ENCODE data around the gene GLRA3. TPM values are rescaled to one million over a fixed set of nuclear protein-coding genes. Genes with fewer than 3 reads are reported as not detected.
"Not testable (repeated sequence)": the region's sequence is repeated elsewhere in the genome, so short reads cannot be mapped to it uniquely, and the experiment has no call there.

GLRA3 gene
- total RNA-seq, 1 donor from 2014 or later, result not detected

DNA sequence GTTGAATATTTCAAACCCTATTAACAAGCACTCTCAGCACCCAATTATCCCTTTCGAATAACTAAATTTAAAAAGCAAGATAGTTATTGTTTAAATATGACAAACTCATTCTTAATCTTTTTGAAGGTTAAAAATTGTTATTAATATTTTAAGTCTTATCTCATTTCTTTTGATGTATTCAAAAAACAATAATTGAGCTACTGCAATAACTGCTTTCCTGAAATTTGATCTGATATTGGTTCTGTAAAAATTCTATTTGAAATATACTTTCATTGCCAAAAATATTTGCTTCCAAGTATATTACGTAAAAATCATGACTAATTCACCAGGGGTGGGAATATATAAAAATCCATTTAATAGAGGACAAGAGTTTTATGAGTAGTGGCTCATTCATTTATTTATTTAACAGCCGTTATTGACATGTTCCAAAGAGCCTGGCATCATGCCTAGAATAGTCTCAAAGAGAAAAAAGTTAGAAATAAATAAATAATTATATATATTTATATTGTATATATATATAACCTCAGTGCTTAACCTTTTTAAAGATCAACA lies 34.4 kb downstream of the GLRA3 start:
- H3K27me3 Mint-ChIP-seq (ENCODE audit: low read depth), result no peaks in the 10 kb centered on the region
- H3K4me3 Mint-ChIP-seq, result no peak overlapping the region
- TF ChIP-seq, protein P1, sequence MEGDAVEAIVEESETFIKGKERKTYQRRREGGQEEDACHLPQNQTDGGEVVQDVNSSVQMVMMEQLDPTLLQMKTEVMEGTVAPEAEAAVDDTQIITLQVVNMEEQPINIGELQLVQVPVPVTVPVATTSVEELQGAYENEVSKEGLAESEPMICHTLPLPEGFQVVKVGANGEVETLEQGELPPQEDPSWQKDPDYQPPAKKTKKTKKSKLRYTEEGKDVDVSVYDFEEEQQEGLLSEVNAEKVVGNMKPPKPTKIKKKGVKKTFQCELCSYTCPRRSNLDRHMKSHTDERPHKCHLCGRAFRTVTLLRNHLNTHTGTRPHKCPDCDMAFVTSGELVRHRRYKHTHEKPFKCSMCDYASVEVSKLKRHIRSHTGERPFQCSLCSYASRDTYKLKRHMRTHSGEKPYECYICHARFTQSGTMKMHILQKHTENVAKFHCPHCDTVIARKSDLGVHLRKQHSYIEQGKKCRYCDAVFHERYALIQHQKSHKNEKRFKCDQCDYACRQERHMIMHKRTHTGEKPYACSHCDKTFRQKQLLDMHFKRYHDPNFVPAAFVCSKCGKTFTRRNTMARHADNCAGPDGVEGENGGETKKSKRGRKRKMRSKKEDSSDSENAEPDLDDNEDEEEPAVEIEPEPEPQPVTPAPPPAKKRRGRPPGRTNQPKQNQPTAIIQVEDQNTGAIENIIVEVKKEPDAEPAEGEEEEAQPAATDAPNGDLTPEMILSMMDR (conservative IDR thresholded peaks at IDR 0.05), result no peak
- no peaks in the 10 kb centered on the region for H3K4me1 Mint-ChIP-seq
- no peak overlapping the region for H3K27ac Mint-ChIP-seq (ENCODE audit: unreplicated experiment)
- H3K9me3 Mint-ChIP-seq, result no peaks in the 10 kb centered on the region
- H3K36me3 Mint-ChIP-seq (ENCODE audit: low read depth), result no peaks in the 10 kb centered on the region
- DNase-seq (ENCODE audit: low read depth, low spot score), result no peak

DNA sequence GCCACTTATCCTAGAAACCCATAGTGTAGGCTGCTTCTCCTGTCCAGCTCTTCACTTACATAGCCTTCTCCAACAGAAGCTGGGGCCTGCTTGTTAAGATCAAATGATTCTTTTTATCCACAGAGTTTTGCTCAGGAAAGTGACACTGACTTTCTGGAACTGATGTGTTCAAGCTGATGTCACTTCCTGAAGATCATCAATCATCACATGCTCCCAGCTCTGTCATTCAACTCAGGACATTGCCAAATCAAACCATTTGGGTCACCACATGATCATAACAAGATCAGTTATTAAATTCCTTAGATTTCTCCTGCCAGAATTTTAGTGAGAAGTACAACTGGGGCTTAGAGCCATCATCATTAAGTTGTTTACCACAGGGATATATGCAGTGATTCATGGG lies 39.4 kb downstream of the GLRA3 start:
- Mint-ChIP-seq H3K4me1 (no peaks in the 10 kb centered on the region), H3K27ac (ENCODE audit: unreplicated experiment) (no peak overlapping the region), H3K4me3 (no peak overlapping the region), H3K9me3 (no peaks in the 10 kb centered on the region), H3K27me3 (ENCODE audit: low read depth) (no peaks in the 10 kb centered on the region), H3K36me3 (ENCODE audit: low read depth) (no peaks in the 10 kb centered on the region)
- DNase-seq (ENCODE audit: low read depth, low spot score), result no peak
- TF ChIP-seq, protein P1 (conservative IDR thresholded peaks at IDR 0.05), result no peak

DNA sequence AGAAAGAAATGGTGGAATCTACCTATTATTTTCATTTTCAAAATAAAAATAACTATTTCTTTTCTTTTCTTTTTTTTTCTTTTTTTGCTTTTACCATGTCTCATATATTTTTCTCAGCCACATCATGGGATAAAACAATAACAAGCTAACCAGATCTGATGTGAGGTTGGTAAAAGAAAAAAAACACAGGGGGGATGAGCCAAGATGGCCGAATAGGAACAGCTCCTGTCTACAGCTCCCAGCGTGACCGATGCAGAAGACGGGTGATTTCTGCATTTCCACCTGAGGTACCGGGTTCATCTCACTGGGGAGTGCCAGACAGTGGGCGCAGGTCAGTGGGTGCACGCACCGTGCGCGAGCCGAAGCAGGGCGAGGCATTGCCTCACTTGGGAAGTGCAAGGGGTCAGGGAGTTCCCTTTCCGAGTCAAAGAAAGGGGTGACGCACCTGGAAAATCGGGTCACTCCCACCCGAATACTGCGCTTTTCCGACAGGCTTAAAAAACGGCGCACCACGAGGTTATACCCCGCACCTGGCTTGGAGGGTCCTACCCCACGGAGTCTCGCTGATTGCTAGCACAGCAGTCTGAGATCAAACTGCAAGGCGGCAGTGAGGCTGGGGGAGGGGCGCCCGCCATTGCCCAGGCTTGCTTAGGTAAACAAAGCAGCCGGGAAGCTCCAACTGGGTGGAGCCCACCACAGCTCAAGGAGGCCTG lies 50.6 kb downstream of the GLRA3 start:
- DNase-seq (ENCODE audit: low read depth, low spot score); H3K9me3 Mint-ChIP-seq: not testable (repeated sequence)

DNA sequence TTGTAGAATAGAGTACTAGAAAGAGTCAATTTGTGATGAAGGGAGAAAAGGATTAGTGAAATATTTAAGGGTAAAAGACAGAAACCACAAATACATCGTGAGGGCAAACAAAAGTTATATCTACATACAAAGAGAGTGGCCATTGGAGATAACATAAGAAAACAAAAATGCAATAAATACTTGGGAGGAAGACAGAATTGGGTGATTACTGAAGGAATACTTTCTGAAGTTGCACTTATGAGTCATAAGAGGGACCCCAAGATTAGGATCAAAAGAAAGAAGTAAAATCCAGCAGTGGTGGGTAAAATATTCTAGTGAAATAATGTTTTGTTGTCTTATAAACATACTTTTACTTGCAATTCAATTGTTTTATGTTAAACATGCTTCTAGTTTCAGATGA lies 53.7 kb downstream of the GLRA3 start:
- H3K4me3 Mint-ChIP-seq, result no peak overlapping the region
- no peak overlapping the region for H3K27ac Mint-ChIP-seq (ENCODE audit: unreplicated experiment)
- H3K4me1 Mint-ChIP-seq, result no peaks in the 10 kb centered on the region
- no peak for DNase-seq (ENCODE audit: low read depth, low spot score)
- no peaks in the 10 kb centered on the region for H3K27me3 Mint-ChIP-seq (ENCODE audit: low read depth)
- H3K9me3 Mint-ChIP-seq, result no peaks in the 10 kb centered on the region
- no peaks in the 10 kb centered on the region for H3K36me3 Mint-ChIP-seq (ENCODE audit: low read depth)
- TF ChIP-seq, protein P1 (conservative IDR thresholded peaks at IDR 0.05), result no peak

More for the DNA sequence above, 50.6 kb downstream of the GLRA3 start:
- H3K27me3 Mint-ChIP-seq (ENCODE audit: low read depth); H3K4me1 Mint-ChIP-seq; H3K27ac Mint-ChIP-seq (ENCODE audit: unreplicated experiment); H3K36me3 Mint-ChIP-seq (ENCODE audit: low read depth); H3K4me3 Mint-ChIP-seq: not testable (repeated sequence)

DNA sequence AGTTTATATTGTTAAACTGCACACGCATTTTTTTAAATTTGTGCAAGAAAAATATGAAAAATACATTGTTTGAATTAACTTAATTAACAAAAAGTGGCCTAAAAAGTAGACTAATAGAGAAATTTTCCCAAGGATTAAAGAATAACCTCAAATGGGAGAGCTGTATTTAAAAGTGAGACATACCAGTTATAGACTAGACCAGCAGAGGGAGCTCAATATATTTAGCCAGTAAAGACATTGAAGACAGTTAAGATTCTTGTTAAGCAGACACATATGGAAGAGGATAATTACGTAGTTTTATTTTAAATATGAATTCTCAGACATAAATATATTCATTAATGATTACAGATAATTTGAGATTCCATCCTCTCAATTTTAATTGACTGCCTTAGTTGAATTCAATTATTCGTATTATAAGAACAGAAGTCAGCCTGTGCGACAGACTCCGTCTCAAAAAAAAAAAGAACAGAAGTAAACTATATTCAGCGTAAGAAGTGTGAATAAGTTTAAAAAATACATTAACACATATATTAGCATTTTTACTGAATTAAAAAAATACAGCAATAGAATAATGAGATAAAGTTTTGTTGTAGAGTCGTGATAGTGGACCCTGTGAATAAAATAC lies 64.8 kb downstream of the GLRA3 start:
- Mint-ChIP-seq H3K27me3 (ENCODE audit: low read depth) (peaks cover 9% of the 10 kb centered on the region), H3K36me3 (ENCODE audit: low read depth) (no peaks in the 10 kb centered on the region), H3K9me3 (no peaks in the 10 kb centered on the region), H3K27ac (ENCODE audit: unreplicated experiment) (no peak overlapping the region), H3K4me3 (no peak overlapping the region), H3K4me1 (no peaks in the 10 kb centered on the region)
- TF ChIP-seq, protein P1 (conservative IDR thresholded peaks at IDR 0.05), result peak; percentile 90
- DNase-seq (ENCODE audit: low read depth, low spot score), result no peak

Measured in neural crest cell (in vitro differentiated cells).